Astrocyte (in vitro differentiated cells and primary cell): ENCODE results near the gene CLIP2. TPM values are rescaled to one million over a fixed set of nuclear protein-coding genes. Genes with fewer than 3 reads are reported as not detected.
"Not testable (repeated sequence)": the region's sequence is repeated elsewhere in the genome, so short reads cannot be mapped to it uniquely, and the experiment has no call there.

Source experiments
- DNase-seq: peaks from one replicate; pipeline ENCODE4 v3.0.0-alpha.2; 2010; ENCODE audit warnings: low read depth
- FAIRE-seq: peaks from 2 replicates; lab custom pipeline; 2011; peaks lifted over from hg19 to GRCh38; lab: Jason Lieb, UNC
- H2AFZ ChIP-seq: 2 replicates; pipeline ENCODE4 v1.6.0; 2012; ENCODE audit warnings: low read depth, low read length, inconsistent platforms
- H3K27ac ChIP-seq: 2 replicates; pipeline ENCODE4 v1.5.1; 2011; ENCODE audit warnings: low read depth, low read length, inconsistent platforms
- H3K27me3 ChIP-seq: 2 replicates; pipeline ENCODE4 v1.6.0; 2011; ENCODE audit warnings: low read length, inconsistent platforms; ENCODE audit not compliant: insufficient read depth
- H3K36me3 ChIP-seq: 2 replicates; pipeline ENCODE4 v1.5.1; 2011; ENCODE audit warnings: low read length, inconsistent platforms; ENCODE audit not compliant: insufficient read depth
- H3K4me1 ChIP-seq: 2 replicates; pipeline ENCODE4 v1.5.1; 2011; ENCODE audit warnings: low read length, inconsistent platforms; ENCODE audit not compliant: insufficient read depth
- H3K4me2 ChIP-seq: 2 replicates; pipeline ENCODE4 v1.6.0; 2012; ENCODE audit warnings: low read length, inconsistent platforms
- H3K4me3 ChIP-seq: 2 replicates; pipeline ENCODE4 v1.5.1; 2011; ENCODE audit warnings: low read depth, mild to moderate bottlenecking, low read length, inconsistent platforms; ENCODE audit not compliant: insufficient read depth
- H3K79me2 ChIP-seq: 2 replicates; pipeline ENCODE4 v1.6.0; 2012; ENCODE audit warnings: mild to moderate bottlenecking, low read length, inconsistent platforms; ENCODE audit not compliant: insufficient read depth
- H3K9ac ChIP-seq: 2 replicates; pipeline ENCODE4 v1.6.0; 2012; ENCODE audit warnings: mild to moderate bottlenecking, low read length, inconsistent platforms
- H3K9me3 ChIP-seq: 2 replicates; pipeline ENCODE4 v1.5.1; 2012; ENCODE audit warnings: low read depth, mild to moderate bottlenecking, low read length, inconsistent platforms; ENCODE audit not compliant: insufficient read depth
- H4K20me1 ChIP-seq: 2 replicates; pipeline ENCODE4 v1.6.0; 2012; ENCODE audit warnings: low read length, inconsistent platforms; ENCODE audit not compliant: insufficient read depth
- H3K27ac Mint-ChIP-seq: one replicate; pipeline ENCODE4 v1.8.0; 2021; ENCODE audit warnings: mild to moderate bottlenecking, mixed read lengths; ENCODE audit not compliant: unreplicated experiment
- H3K27me3 Mint-ChIP-seq: one replicate; pipeline ENCODE4 v1.8.0; 2021; ENCODE audit warnings: low read depth, mixed read lengths; ENCODE audit not compliant: unreplicated experiment
- H3K36me3 Mint-ChIP-seq: one replicate; pipeline ENCODE4 v1.8.0; 2021; ENCODE audit warnings: low read depth, mixed read lengths; ENCODE audit not compliant: unreplicated experiment
- H3K4me1 Mint-ChIP-seq: one replicate; pipeline ENCODE4 v1.8.0; 2021; ENCODE audit warnings: low read depth, mixed read lengths; ENCODE audit not compliant: unreplicated experiment
- H3K4me3 Mint-ChIP-seq: one replicate; pipeline ENCODE4 v1.8.0; 2021; ENCODE audit warnings: mild to moderate bottlenecking, moderate library complexity, mixed read lengths; ENCODE audit not compliant: unreplicated experiment
- H3K9me3 Mint-ChIP-seq: one replicate; pipeline ENCODE4 v1.8.0; 2021; ENCODE audit warnings: mild to moderate bottlenecking, mixed read lengths; ENCODE audit not compliant: unreplicated experiment
- CTCF ChIP-seq: IDR thresholded peaks from 2 replicates; pipeline ENCODE4 v1.5.1; 2011; ENCODE audit warnings: low read depth, mild to moderate bottlenecking, inconsistent platforms, low read length, moderate library complexity; ENCODE audit not compliant: insufficient read depth
- EZH2 ChIP-seq: IDR thresholded peaks from 2 replicates; pipeline ENCODE4 v1.6.1; 2012; ENCODE audit warnings: mild to moderate bottlenecking, low read length, inconsistent platforms; ENCODE audit not compliant: insufficient read depth
- total RNA-seq: library from RNA; stranded (reverse); gene quantifications from 2 replicates; pipeline ENCODE4 v1.2.1, GENCODE V29; 2021

Gene CLIP2
- total RNA-seq, 1 donor from 2014 or later: 31.4 TPM

- Histone ChIP-seq H2AFZ (no peak overlapping the region), H3K4me3 (no peak overlapping the region), H3K27ac (no peak overlapping the region), H3K27me3 (no peaks in the 10 kb centered on the region), H3K36me3 (peaks cover 4% of the 10 kb centered on the region), H3K9ac (no peak overlapping the region), H3K79me2 (peaks cover 5% of the 10 kb centered on the region), H4K20me1 (peaks cover 20% of the 10 kb centered on the region), H3K9me3 (peaks cover 8% of the 10 kb centered on the region), H3K4me1 (peaks cover 6% of the 10 kb centered on the region), H3K4me2 (no peak overlapping the region)
- H3K36me3 Mint-ChIP-seq: peaks cover 27% of the 10 kb centered on the region
- H3K27ac Mint-ChIP-seq: no peak overlapping the region
- no peak for FAIRE-seq
- peaks cover 11% of the 10 kb centered on the region for H3K4me1 Mint-ChIP-seq
- H3K9me3 Mint-ChIP-seq: peaks cover 5% of the 10 kb centered on the region
- no peak overlapping the region for H3K4me3 Mint-ChIP-seq
- no peak for TF ChIP-seq CTCF
- TF ChIP-seq EZH2: no peak
- no peaks in the 10 kb centered on the region for H3K27me3 Mint-ChIP-seq
- no peak for DNase-seq
Measured at GRCh38 chr7:74351836-74352235, 62.6 kb downstream of the CLIP2 start.

- not testable (repeated sequence) for H3K4me2 ChIP-seq, H3K36me3 ChIP-seq, H3K4me3 Mint-ChIP-seq, H3K4me1 ChIP-seq, H2AFZ ChIP-seq, H3K27ac Mint-ChIP-seq, FAIRE-seq, H3K27me3 ChIP-seq, H3K27ac ChIP-seq, H3K9me3 ChIP-seq, H3K9ac ChIP-seq, DNase-seq, H3K4me3 ChIP-seq, H3K9me3 Mint-ChIP-seq, H3K79me2 ChIP-seq, H3K27me3 Mint-ChIP-seq
- Mint-ChIP-seq H3K36me3 (peaks cover 26% of the 10 kb centered on the region), H3K4me1 (peaks cover 12% of the 10 kb centered on the region)
- H4K20me1 ChIP-seq: peaks cover 20% of the 10 kb centered on the region
Measured at GRCh38 chr7:74352551-74353138, 63.4 kb downstream of the CLIP2 start.

- no peak for TF ChIP-seq EZH2
- TF ChIP-seq CTCF: no peak
- H4K20me1 ChIP-seq: peaks cover 20% of the 10 kb centered on the region
- H3K36me3 Mint-ChIP-seq: peaks cover 27% of the 10 kb centered on the region
- H3K9me3 Mint-ChIP-seq: peaks cover 3% of the 10 kb centered on the region
- no peak for FAIRE-seq
- peaks cover 6% of the 10 kb centered on the region for H3K4me1 ChIP-seq
- no peak overlapping the region for H3K4me2 ChIP-seq
- H3K27me3 Mint-ChIP-seq: no peaks in the 10 kb centered on the region
- peaks cover 12% of the 10 kb centered on the region for H3K4me1 Mint-ChIP-seq
- peaks cover 8% of the 10 kb centered on the region for H3K9me3 ChIP-seq
- no peak overlapping the region for H3K4me3 ChIP-seq
- no peak overlapping the region for H3K4me3 Mint-ChIP-seq
- DNase-seq: no peak
- peaks cover 6% of the 10 kb centered on the region for H3K36me3 ChIP-seq
- H3K27ac ChIP-seq: no peak overlapping the region
- H3K27me3 ChIP-seq: no peaks in the 10 kb centered on the region
- no peak overlapping the region for H2AFZ ChIP-seq
- no peak overlapping the region for H3K9ac ChIP-seq
- H3K27ac Mint-ChIP-seq: no peak overlapping the region
- peaks cover 3% of the 10 kb centered on the region for H3K79me2 ChIP-seq
Measured at GRCh38 chr7:74354009-74354408, 64.8 kb downstream of the CLIP2 start.
